KMS-11 (cell line): ENCODE results near the gene SLC17A4.
A peak's percentile ranks its signal among the peaks of the same experiment; 100 is the strongest.

Experiments used
- H2AFZ ChIP-seq: fragments of 200-600 bp; sonication (generic); 2 replicates; pipeline ENCODE4 v1.6.1; 2016; ENCODE audit warnings: antibody characterized with exemption, mixed run types, low read depth
- H3K27ac ChIP-seq: fragments of 200-600 bp; sonication (generic); 2 replicates; pipeline ENCODE4 v1.6.1; 2016; ENCODE audit warnings: mild to moderate bottlenecking, mixed run types
- H3K27me3 ChIP-seq: fragments of 200-600 bp; sonication (generic); 2 replicates; pipeline ENCODE4 v1.6.1; 2017; ENCODE audit warnings: mild to moderate bottlenecking, low read depth, mixed run types, moderate library complexity; ENCODE audit not compliant: insufficient read depth
- H3K36me3 ChIP-seq: fragments of 200-600 bp; sonication (generic); 2 replicates; pipeline ENCODE4 v1.6.1; 2017; ENCODE audit warnings: mild to moderate bottlenecking, mixed run types; ENCODE audit not compliant: insufficient read depth
- H3K4me1 ChIP-seq: fragments of 200-600 bp; sonication (generic); 2 replicates; pipeline ENCODE4 v1.6.1; 2016; ENCODE audit warnings: mild to moderate bottlenecking, low read depth, mixed run types; ENCODE audit not compliant: poor library complexity, severe bottlenecking
- H3K4me2 ChIP-seq: fragments of 200-600 bp; sonication (generic); 2 replicates; pipeline ENCODE4 v1.7.0; 2016; ENCODE audit warnings: mild to moderate bottlenecking, mixed run types
- H3K4me3 ChIP-seq: fragments of 200-600 bp; sonication (generic); IDR thresholded peaks from 2 replicates; pipeline ENCODE4 v1.6.1; 2017; ENCODE audit warnings: low read depth, low read length, mixed read lengths; ENCODE audit not compliant: insufficient read depth
- H3K79me2 ChIP-seq: fragments of 200-600 bp; sonication (generic); 2 replicates; pipeline ENCODE4 v1.6.1; 2016; ENCODE audit warnings: low read depth, mixed run types; ENCODE audit not compliant: insufficient read depth
- H3K9ac ChIP-seq: fragments of 200-600 bp; sonication (generic); 2 replicates; pipeline ENCODE4 v1.6.1; 2016; ENCODE audit warnings: mild to moderate bottlenecking, mixed run types
- H4K20me1 ChIP-seq: fragments of 200-600 bp; sonication (generic); 2 replicates; pipeline ENCODE4 v1.6.1; 2016; ENCODE audit warnings: mild to moderate bottlenecking, mixed run types; ENCODE audit not compliant: insufficient read depth
- TF ChIP-seq, protein P1 (sequence below): fragments of 200-600 bp; sonication (generic); conservative IDR thresholded peaks from 2 replicates; pipeline ENCODE4 v1.6.1; 2017; ENCODE audit warnings: low read depth, mild to moderate bottlenecking, antibody characterized with exemption, low read length, moderate library complexity, mixed read lengths

Gene SLC17A4

DNA sequence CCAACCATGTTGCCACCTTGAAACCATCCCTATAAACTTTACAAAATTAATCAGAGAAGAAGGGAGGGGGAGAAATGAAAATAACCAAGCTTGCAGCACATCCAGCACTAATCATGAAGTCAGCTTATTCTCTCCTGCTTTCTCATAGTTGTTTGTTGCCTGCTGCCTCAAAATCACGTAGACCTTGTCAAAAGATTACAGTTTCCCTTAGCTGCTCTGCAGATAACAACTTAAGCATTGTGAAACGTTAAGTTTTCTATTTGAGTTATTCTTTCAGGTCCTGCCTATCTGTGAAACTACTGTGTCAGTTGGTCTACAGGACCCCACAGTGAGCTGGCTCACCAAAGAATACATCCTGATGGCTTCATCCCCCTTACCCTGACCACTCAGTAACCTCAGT lies 32.9 kb downstream of the SLC17A4 start:
- no peaks in the 10 kb centered on the region for H3K4me1 ChIP-seq
- H2AFZ ChIP-seq = no peak overlapping the region
- H3K9ac ChIP-seq = no peak overlapping the region
- TF ChIP-seq, protein P1, sequence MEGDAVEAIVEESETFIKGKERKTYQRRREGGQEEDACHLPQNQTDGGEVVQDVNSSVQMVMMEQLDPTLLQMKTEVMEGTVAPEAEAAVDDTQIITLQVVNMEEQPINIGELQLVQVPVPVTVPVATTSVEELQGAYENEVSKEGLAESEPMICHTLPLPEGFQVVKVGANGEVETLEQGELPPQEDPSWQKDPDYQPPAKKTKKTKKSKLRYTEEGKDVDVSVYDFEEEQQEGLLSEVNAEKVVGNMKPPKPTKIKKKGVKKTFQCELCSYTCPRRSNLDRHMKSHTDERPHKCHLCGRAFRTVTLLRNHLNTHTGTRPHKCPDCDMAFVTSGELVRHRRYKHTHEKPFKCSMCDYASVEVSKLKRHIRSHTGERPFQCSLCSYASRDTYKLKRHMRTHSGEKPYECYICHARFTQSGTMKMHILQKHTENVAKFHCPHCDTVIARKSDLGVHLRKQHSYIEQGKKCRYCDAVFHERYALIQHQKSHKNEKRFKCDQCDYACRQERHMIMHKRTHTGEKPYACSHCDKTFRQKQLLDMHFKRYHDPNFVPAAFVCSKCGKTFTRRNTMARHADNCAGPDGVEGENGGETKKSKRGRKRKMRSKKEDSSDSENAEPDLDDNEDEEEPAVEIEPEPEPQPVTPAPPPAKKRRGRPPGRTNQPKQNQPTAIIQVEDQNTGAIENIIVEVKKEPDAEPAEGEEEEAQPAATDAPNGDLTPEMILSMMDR = no peak
- no peak overlapping the region for H3K27ac ChIP-seq
- no peaks in the 10 kb centered on the region for H3K27me3 ChIP-seq
- no peaks in the 10 kb centered on the region for H3K36me3 ChIP-seq
- H3K4me3 ChIP-seq = no peak overlapping the region
- H3K4me2 ChIP-seq = no peak overlapping the region
- no peaks in the 10 kb centered on the region for H4K20me1 ChIP-seq
- H3K79me2 ChIP-seq = no peaks in the 10 kb centered on the region

DNA sequence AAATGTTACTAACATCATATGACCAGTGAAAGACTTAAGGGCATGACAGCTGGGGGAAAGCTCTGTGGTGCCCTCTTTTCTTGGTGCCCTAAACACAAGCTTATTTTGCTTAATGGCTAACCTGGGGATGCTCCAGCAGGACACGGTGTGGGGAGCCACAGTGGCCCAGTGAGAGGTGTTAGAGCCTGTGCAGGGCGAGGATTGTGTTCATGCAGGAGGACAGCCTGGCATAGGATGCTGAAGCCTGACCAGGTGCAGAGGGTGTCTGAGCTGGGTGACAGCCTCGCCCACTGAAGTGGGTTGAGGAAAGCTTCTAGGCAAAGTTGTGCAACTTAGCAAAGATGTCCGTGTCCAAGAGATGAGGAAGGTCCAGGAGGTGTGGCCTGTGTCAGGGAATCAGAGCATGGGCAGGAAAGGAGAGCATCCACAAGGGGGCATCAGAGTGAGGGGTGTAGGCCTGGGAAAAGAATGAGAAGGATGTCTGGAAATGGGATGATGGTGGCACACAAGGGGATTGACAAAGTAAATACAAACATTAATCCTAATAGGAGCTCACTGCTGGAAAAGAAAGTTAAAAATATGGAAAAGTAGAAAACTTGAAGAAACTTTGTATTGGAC lies 33.9 kb downstream of the SLC17A4 start:
- Histone ChIP-seq H3K27me3 (no peaks in the 10 kb centered on the region), H3K79me2 (no peaks in the 10 kb centered on the region), H3K4me3 (no peak overlapping the region), H3K9ac (no peak overlapping the region), H3K4me2 (no peak overlapping the region), H2AFZ (no peak overlapping the region), H4K20me1 (no peaks in the 10 kb centered on the region), H3K36me3 (no peaks in the 10 kb centered on the region), H3K4me1 (no peaks in the 10 kb centered on the region), H3K27ac (no peak overlapping the region)
- TF ChIP-seq, protein P1 = peak; percentile 45

DNA sequence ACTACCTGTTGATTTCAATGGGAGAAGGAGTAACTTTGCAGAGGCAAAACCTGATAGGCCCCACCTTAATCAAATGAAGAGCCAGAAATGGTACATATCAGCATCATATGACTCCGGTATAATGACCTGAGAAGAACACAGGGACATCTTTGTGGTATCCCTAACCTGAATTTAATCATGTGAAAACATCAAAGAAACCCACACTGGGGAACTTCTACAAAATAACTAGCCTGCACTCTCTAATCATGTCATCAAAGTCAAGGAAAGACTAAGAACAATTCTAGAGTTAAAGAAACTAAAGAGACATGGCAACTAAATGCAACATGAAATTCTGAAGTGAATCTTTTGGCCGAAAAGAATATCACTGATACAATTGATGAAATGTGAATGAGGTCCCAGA lies 34.9 kb downstream of the SLC17A4 start:
- TF ChIP-seq, protein P1 = no peak
- H3K36me3 ChIP-seq = no peaks in the 10 kb centered on the region
- H3K9ac ChIP-seq = no peak overlapping the region
- H3K27ac ChIP-seq = no peak overlapping the region
- H2AFZ ChIP-seq = no peak overlapping the region
- no peaks in the 10 kb centered on the region for H3K79me2 ChIP-seq
- H3K4me1 ChIP-seq = no peaks in the 10 kb centered on the region
- no peaks in the 10 kb centered on the region for H4K20me1 ChIP-seq
- no peaks in the 10 kb centered on the region for H3K27me3 ChIP-seq
- no peak overlapping the region for H3K4me2 ChIP-seq
- no peak overlapping the region for H3K4me3 ChIP-seq

DNA sequence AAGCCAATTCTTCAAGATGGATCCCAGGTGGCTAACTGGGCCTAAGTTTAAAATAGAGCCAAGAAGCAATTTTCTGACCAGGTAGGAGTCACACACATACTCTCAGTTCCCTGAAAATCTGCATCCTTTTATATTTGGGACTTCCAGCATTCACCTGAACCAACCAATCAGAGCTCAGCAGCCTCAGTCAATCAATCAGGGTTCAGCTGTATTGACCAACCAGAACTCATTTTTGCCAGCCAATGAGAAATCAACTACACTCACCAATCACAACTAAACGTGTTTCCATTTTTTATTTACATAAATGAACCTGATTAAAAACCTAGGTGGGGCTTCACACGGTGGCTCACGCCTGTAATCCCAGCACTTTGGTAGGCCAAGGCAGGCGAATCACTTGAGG lies 37.5 kb downstream of the SLC17A4 start:
- Histone ChIP-seq H3K4me3 (no peak overlapping the region), H3K4me1 (no peaks in the 10 kb centered on the region), H3K4me2 (no peak overlapping the region), H2AFZ (no peak overlapping the region), H4K20me1 (no peaks in the 10 kb centered on the region), H3K9ac (no peak overlapping the region), H3K36me3 (no peaks in the 10 kb centered on the region), H3K79me2 (no peaks in the 10 kb centered on the region), H3K27me3 (no peaks in the 10 kb centered on the region), H3K27ac (no peak overlapping the region)
- TF ChIP-seq, protein P1 = no peak
